Tibial nerve (tissue), 4 donors: ENCODE results near the gene UBD. TPM values are rescaled to one million over a fixed set of nuclear protein-coding genes. Genes with fewer than 3 reads are reported as not detected.

Source experiments
- DNase-seq, 2 donors: peaks; one replicate each; pipeline ENCODE4 v3.0.0-alpha.2; 2019; ENCODE audit warnings: low spot score in 2 of 2
- H3K27ac ChIP-seq, 4 donors: fragments of 200-600 bp; sonication (generic) in 3 of 4; one replicate each; pipeline ENCODE4 v1.5.1; 2017 to 2019; ENCODE audit warnings: mild to moderate bottlenecking in 1 of 4
- H3K27me3 ChIP-seq, 2 donors: fragments of 200-600 bp; sonication (generic) in 1 of 2; one replicate each; pipeline versions ENCODE4 v1.5.1 to v1.6.0; 2017 to 2019
- H3K36me3 ChIP-seq, 3 donors: fragments of 200-600 bp; sonication (generic); one replicate each; pipeline ENCODE4 v1.5.1; 2018 to 2019
- H3K4me1 ChIP-seq, 4 donors: fragments of 200-600 bp; sonication (generic) in 3 of 4; one replicate each; pipeline ENCODE4 v1.5.1; 2017 to 2019
- H3K4me3 ChIP-seq, 4 donors: fragments of 200-600 bp; sonication (generic) in 3 of 4; one replicate each; pipeline ENCODE4 v1.5.1; 2017 to 2019; ENCODE audit warnings: mild to moderate bottlenecking in 1 of 4, moderate library complexity in 1 of 4
- H3K9me3 ChIP-seq, 4 donors: fragments of 200-600 bp; sonication (generic) in 3 of 4; one replicate each; pipeline ENCODE4 v1.5.1; 2017 to 2019
- CTCF ChIP-seq, 5 experiments: fragments of 200-600 bp in 3 of 5; fragments of 450-650 bp in 2 of 5; sonication (generic) in 3 of 5; IDR thresholded peaks; one replicate each; pipeline ENCODE4 v1.5.1; 2016 to 2019; ENCODE audit warnings: antibody characterized with exemption in 5 of 5, mild to moderate bottlenecking in 3 of 5, moderate library complexity in 2 of 5
- EP300 ChIP-seq, 2 donors: sonication (generic); formaldehyde crosslinking; IDR thresholded peaks; one replicate each; pipeline ENCODE4 v1.6.1; 2017; ENCODE audit warnings: antibody characterized with exemption in 2 of 2, mild to moderate bottlenecking in 1 of 2
- POLR2A ChIP-seq, 2 donors: fragments of 450-650 bp; IDR thresholded peaks; one replicate each; pipeline ENCODE4 v1.6.1; 2017; ENCODE audit warnings: antibody characterized with exemption in 2 of 2, mild to moderate bottlenecking in 2 of 2, moderate library complexity in 2 of 2
- WGBS, 2 donors: methylation state at CpG; one replicate each; pipeline ENCODE4 v1.1.5; 2018; 5-methylcytosine and 5-hydroxymethylcytosine counted together
- total RNA-seq, 4 donors: library from RNA; depleted of rRNA; stranded (reverse); fragments of >200 nt; gene quantifications; one replicate each; pipeline ENCODE4 v1.1.0, GENCODE V29; 2016

UBD gene
- 10 to 100 TPM in 1 of 4 donors, under 1 TPM in 1, not detected in 2; 0.63 to 11.6 TPM for total RNA-seq

- no peak for TF ChIP-seq EP300 (IDR thresholded peaks at IDR 0.05)
- no peak for TF ChIP-seq CTCF (IDR thresholded peaks at IDR 0.05)
- TF ChIP-seq POLR2A (IDR thresholded peaks at IDR 0.05) = no peak
- WGBS, 2 donors = 77 to 80% methylated on average over 6 of the region's 6 CpGs
- Histone ChIP-seq H3K4me3 (no peak within 1 kb of the TSS), H3K27ac (no peak within 1 kb of the TSS), H3K9me3 (no peaks in the 10 kb centered on the region), H3K4me1 (no peaks in the 10 kb centered on the region), H3K36me3 (no peaks in the 10 kb centered on the region), H3K27me3 (peaks cover 0 to 32% of the 10 kb centered on the region in 2 donors)
- DNase-seq = no peak
Observed at GRCh38 chr6:29559524-29560287, at the start of gene UBD. UBD (minus strand) TSS chr6:29559732; CDS start chr6:29559701, 31 bp downstream.

GRCh38 chr6:29608131-29608530, 48.6 kb upstream of the UBD start:
- Histone ChIP-seq H3K4me1 (no peaks in the 10 kb centered on the region), H3K4me3 (no peak overlapping the region), H3K27me3 (no peaks in the 10 kb centered on the region), H3K27ac (no peak overlapping the region), H3K36me3 (peaks cover 0 to 97% (median 3%) of the 10 kb centered on the region in 3 donors), H3K9me3 (no peaks in the 10 kb centered on the region)
- TF ChIP-seq CTCF (IDR thresholded peaks at IDR 0.05) (no peak), EP300 (IDR thresholded peaks at IDR 0.05) (no peak), POLR2A (IDR thresholded peaks at IDR 0.05) (no peak)
- no peak for DNase-seq

- Histone ChIP-seq H3K27ac (no peak overlapping the region), H3K27me3 (no peaks in the 10 kb centered on the region), H3K4me1 (no peaks in the 10 kb centered on the region), H3K9me3 (no peaks in the 10 kb centered on the region), H3K4me3 (no peak overlapping the region), H3K36me3 (peaks cover 0 to 80% (median 3%) of the 10 kb centered on the region in 3 donors)
- TF ChIP-seq POLR2A (IDR thresholded peaks at IDR 0.05) = no peak
- TF ChIP-seq CTCF (IDR thresholded peaks at IDR 0.05) = no peak
- TF ChIP-seq EP300 (IDR thresholded peaks at IDR 0.05) = no peak
- WGBS, 2 donors = 87 to 88% methylated on average over 2 of the region's 2 CpGs
- no peak for DNase-seq
Observed at GRCh38 chr6:29603930-29604329, 44.4 kb upstream of the UBD start.

GRCh38 chr6:29603456-29603855, 43.9 kb upstream of the UBD start:
- Histone ChIP-seq H3K4me3 (no peak overlapping the region), H3K36me3 (peaks cover 0 to 75% (median 3%) of the 10 kb centered on the region in 3 donors), H3K4me1 (no peaks in the 10 kb centered on the region), H3K27me3 (no peaks in the 10 kb centered on the region), H3K27ac (no peak overlapping the region), H3K9me3 (no peaks in the 10 kb centered on the region)
- DNase-seq = no peak
- 82 to 84% methylated on average over 11 of the region's 11 CpGs for WGBS, 2 donors
- TF ChIP-seq EP300 (IDR thresholded peaks at IDR 0.05) (no peak), POLR2A (IDR thresholded peaks at IDR 0.05) (no peak), CTCF (IDR thresholded peaks at IDR 0.05) (no peak)

GRCh38 chr6:29602564-29603361, 43.2 kb upstream of the UBD start:
- 74 to 76% methylated on average over 12 of the region's 12 CpGs for WGBS, 2 donors
- DNase-seq = no peak
- no peaks in the 10 kb centered on the region for H3K4me1 ChIP-seq
- H3K36me3 ChIP-seq = peaks cover 0 to 68% (median 3%) of the 10 kb centered on the region in 3 donors
- no peak overlapping the region for H3K4me3 ChIP-seq
- TF ChIP-seq POLR2A (IDR thresholded peaks at IDR 0.05) = no peak
- no peak for TF ChIP-seq EP300 (IDR thresholded peaks at IDR 0.05)
- TF ChIP-seq CTCF (IDR thresholded peaks at IDR 0.05) = no peak
- H3K27ac ChIP-seq = no peak overlapping the region
- H3K9me3 ChIP-seq = no peaks in the 10 kb centered on the region
- H3K27me3 ChIP-seq = no peaks in the 10 kb centered on the region
